ENCODE data around the gene OR1E2.

OR1E2 gene

GRCh38 chr17:3475251-3475685 is 41.6 kb upstream of the OR1E2 start:
- H3K4me3 ChIP-seq (ENCODE audit: low read length) = no peak overlapping the region

GRCh38 chr17:3474212-3474611 is 40.6 kb upstream of the OR1E2 start:
- Histone ChIP-seq H3K9ac (ENCODE audit: low read length) (no peak overlapping the region), H3K27ac (ENCODE audit: low read length) (no peak overlapping the region), H3K27me3 (ENCODE audit: low read depth, low read length) (no peaks in the 10 kb centered on the region), H3K4me1 (ENCODE audit: low read length) (no peaks in the 10 kb centered on the region), H3K4me3 (ENCODE audit: low read length) (no peak overlapping the region), H3K9me3 (ENCODE audit: insufficient read depth, low read length) (no peaks in the 10 kb centered on the region), H3K36me3 (replicated peaks; ENCODE audit: low read depth, low read length) (no peaks in the 10 kb centered on the region), H2AFZ (ENCODE audit: low read depth, low read length) (no peak overlapping the region), H3K4me2 (ENCODE audit: low read length) (no peak overlapping the region), H3K79me2 (ENCODE audit: low read length) (no peaks in the 10 kb centered on the region), H4K20me1 (ENCODE audit: insufficient read depth, low read length) (no peaks in the 10 kb centered on the region)
- TF ChIP-seq EZH2phosphoT487 (IDR thresholded peaks at IDR 0.05; ENCODE audit: low read depth) (no peak), CTCF (IDR thresholded peaks at IDR 0.05; ENCODE audit: low read depth, low read length) (no peak)

More at GRCh38 chr17:3475251-3475685, 41.6 kb upstream of the OR1E2 start:
- Histone ChIP-seq H3K36me3 (replicated peaks; ENCODE audit: low read depth, low read length) (no peaks in the 10 kb centered on the region), H3K9me3 (ENCODE audit: insufficient read depth, low read length) (no peaks in the 10 kb centered on the region), H3K27ac (ENCODE audit: low read length) (no peak overlapping the region), H3K4me1 (ENCODE audit: low read length) (no peaks in the 10 kb centered on the region), H3K27me3 (ENCODE audit: low read depth, low read length) (no peaks in the 10 kb centered on the region), H3K79me2 (ENCODE audit: low read length) (no peaks in the 10 kb centered on the region), H4K20me1 (ENCODE audit: insufficient read depth, low read length) (no peaks in the 10 kb centered on the region), H3K9ac (ENCODE audit: low read length) (no peak overlapping the region), H3K4me2 (ENCODE audit: low read length) (no peak overlapping the region), H2AFZ (ENCODE audit: low read depth, low read length) (no peak overlapping the region)
- TF ChIP-seq CTCF (IDR thresholded peaks at IDR 0.05; ENCODE audit: low read depth, low read length) (no peak), EZH2phosphoT487 (IDR thresholded peaks at IDR 0.05; ENCODE audit: low read depth) (no peak)

- Histone ChIP-seq H3K4me1 (ENCODE audit: low read length) (no peaks in the 10 kb centered on the region), H4K20me1 (ENCODE audit: insufficient read depth, low read length) (no peaks in the 10 kb centered on the region), H3K27me3 (ENCODE audit: low read depth, low read length) (no peaks in the 10 kb centered on the region), H3K4me2 (ENCODE audit: low read length) (no peak overlapping the region), H3K9me3 (ENCODE audit: insufficient read depth, low read length) (no peaks in the 10 kb centered on the region), H3K27ac (ENCODE audit: low read length) (no peak overlapping the region), H3K4me3 (ENCODE audit: low read length) (no peak overlapping the region), H2AFZ (ENCODE audit: low read depth, low read length) (no peak overlapping the region), H3K79me2 (ENCODE audit: low read length) (no peaks in the 10 kb centered on the region), H3K36me3 (replicated peaks; ENCODE audit: low read depth, low read length) (no peaks in the 10 kb centered on the region), H3K9ac (ENCODE audit: low read length) (no peak overlapping the region)
- TF ChIP-seq CTCF (IDR thresholded peaks at IDR 0.05; ENCODE audit: low read depth, low read length) (no peak), EZH2phosphoT487 (IDR thresholded peaks at IDR 0.05; ENCODE audit: low read depth) (no peak)
Measured at GRCh38 chr17:3472137-3472536, 38.5 kb upstream of the OR1E2 start.

- no peak within 1 kb of the TSS for H3K4me3 ChIP-seq (ENCODE audit: low read length)
- H3K79me2 ChIP-seq (ENCODE audit: low read length) = no peaks in the 10 kb centered on the region
- H3K27ac ChIP-seq (ENCODE audit: low read length) = no peak within 1 kb of the TSS
- no peak within 1 kb of the TSS for H3K4me2 ChIP-seq (ENCODE audit: low read length)
- no peaks in the 10 kb centered on the region for H3K36me3 ChIP-seq (replicated peaks; ENCODE audit: low read depth, low read length)
- H3K4me1 ChIP-seq (ENCODE audit: low read length) = no peaks in the 10 kb centered on the region
- H3K27me3 ChIP-seq (ENCODE audit: low read depth, low read length) = no peaks in the 10 kb centered on the region
- no peak for TF ChIP-seq EZH2phosphoT487 (IDR thresholded peaks at IDR 0.05; ENCODE audit: low read depth)
- TF ChIP-seq CTCF (IDR thresholded peaks at IDR 0.05; ENCODE audit: low read depth, low read length) = no peak
- H2AFZ ChIP-seq (ENCODE audit: low read depth, low read length) = no peak within 1 kb of the TSS
- H3K9ac ChIP-seq (ENCODE audit: low read length) = no peak within 1 kb of the TSS
- H3K9me3 ChIP-seq (ENCODE audit: insufficient read depth, low read length) = no peaks in the 10 kb centered on the region
- no peaks in the 10 kb centered on the region for H4K20me1 ChIP-seq (ENCODE audit: insufficient read depth, low read length)
Measured at GRCh38 chr17:3471599-3471998, 38.0 kb upstream of the OR1E2 start, which contains the start of gene SPATA22. TSS of gene SPATA22 (minus strand) at chr17:3471819. CDS start at chr17:3469325, 2,494 bp downstream.

All from OCI-LY3 (cell line).